C4-2B (cell line): ENCODE data around the gene IQCK.

Experiments used
- CTCF ChIP-seq: fragments of 450-650 bp; conservative IDR thresholded peaks from 2 replicates; pipeline ENCODE4 v1.5.1; 2017; ENCODE audit warnings: mild to moderate bottlenecking
- ZFX ChIP-seq: fragments of 450-650 bp; IDR thresholded peaks from 2 replicates; pipeline ENCODE4 v1.6.1; 2017

GRCh38 chr16:19743816-19744159 is 25.7 kb downstream of the IQCK start:
- TF ChIP-seq CTCF (no peak), ZFX (no peak)
